Measurements from ENCODE around the gene RRP8. TPM values are rescaled to one million over a fixed set of nuclear protein-coding genes. Genes with fewer than 3 reads are reported as not detected.

Gene RRP8
- total and polyA plus RNA-seq, 2 of the 8 experiments (the other 6 are each of a cell fraction or from before 2014, with no cell fraction given), result 4.2 to 14.9 TPM

DNA sequence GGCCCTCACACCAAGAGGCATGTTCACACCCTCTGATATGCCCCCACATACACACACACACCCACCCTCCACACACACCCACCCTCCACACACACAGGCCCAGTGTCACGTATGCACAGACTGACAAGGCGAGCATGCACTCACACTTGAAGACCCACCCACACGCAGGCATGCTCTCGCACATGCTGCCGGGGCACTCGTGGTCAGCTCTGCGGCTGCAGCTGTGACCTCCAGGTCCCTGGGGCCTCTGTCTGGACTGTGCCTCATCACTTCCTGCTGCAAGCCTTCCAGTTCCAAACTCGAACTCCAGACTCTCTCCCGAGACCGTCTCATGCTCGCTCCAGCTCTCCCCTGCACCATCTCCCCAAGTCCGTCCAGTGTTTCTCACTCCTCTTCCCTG is 42.7 kb upstream of the RRP8 start (continued):
- no peak for TF ChIP-seq KDM5A (IDR thresholded peaks at IDR 0.05; ENCODE audit: low read length)
- no peak for TF ChIP-seq HDAC2 (IDR thresholded peaks at IDR 0.05; ENCODE audit: borderline replicate concordance in 1 of 2, low read depth in 2 of 2, low read length in 2 of 2)
